Mesendoderm (in vitro differentiated cells): Measurements from ENCODE around the gene GNG7.
A peak's percentile ranks its signal among the peaks of the same experiment; 100 is the strongest.

Experiments used
- DNase-seq: peaks from one replicate; pipeline ENCODE4 v3.0.0; 2013
- H2AK5ac ChIP-seq: 2 replicates; pipeline ENCODE4 v1.6.1; 2013; ENCODE audit warnings: low read length, inconsistent platforms
- H2BK120ac ChIP-seq: 2 replicates; pipeline ENCODE4 v1.6.1; 2013; ENCODE audit warnings: low read depth, mild to moderate bottlenecking, low read length, moderate library complexity, mixed read lengths
- H2BK15ac ChIP-seq: replicated peaks from 2 replicates; pipeline ENCODE4 v1.6.1; 2013; ENCODE audit warnings: low read depth, mild to moderate bottlenecking, moderate library complexity
- H2BK5ac ChIP-seq: 2 replicates; pipeline ENCODE4 v1.6.1; 2013; ENCODE audit warnings: low read length, inconsistent platforms
- H3K18ac ChIP-seq: 2 replicates; pipeline ENCODE4 v1.6.1; 2013; ENCODE audit warnings: mild to moderate bottlenecking, low read length, mixed read lengths
- H3K23ac ChIP-seq: one replicate; pipeline ENCODE4 v1.6.1; 2013; ENCODE audit warnings: low read length
- H3K27ac ChIP-seq: 2 replicates; pipeline ENCODE4 v1.5.1; 2013; ENCODE audit warnings: low read depth, mild to moderate bottlenecking, inconsistent platforms, low read length, moderate library complexity
- H3K27me3 ChIP-seq: 2 replicates; pipeline ENCODE4 v1.6.1; 2013; ENCODE audit warnings: low read length, control low read depth, mild to moderate bottlenecking, inconsistent platforms; ENCODE audit not compliant: insufficient read depth, poor library complexity
- H3K36me3 ChIP-seq: 2 replicates; pipeline ENCODE4 v1.6.1; 2013; ENCODE audit warnings: low read length, inconsistent platforms; ENCODE audit not compliant: control insufficient read depth, insufficient read depth
- H3K4ac ChIP-seq: one replicate; pipeline ENCODE4 v1.6.1; 2013; ENCODE audit warnings: low read depth, mild to moderate bottlenecking, low read length, moderate library complexity
- H3K4me1 ChIP-seq: 2 replicates; pipeline ENCODE4 v1.6.1; 2013; ENCODE audit warnings: low read depth, low read length, inconsistent platforms; ENCODE audit not compliant: control insufficient read depth
- H3K4me2 ChIP-seq: 2 replicates; pipeline ENCODE4 v1.6.1; 2013; ENCODE audit warnings: low read length
- H3K4me3 ChIP-seq: 2 replicates; pipeline ENCODE4 v1.5.1; 2013; ENCODE audit warnings: mild to moderate bottlenecking, low read length
- H3K56ac ChIP-seq: one replicate; pipeline ENCODE4 v1.6.1; 2013; ENCODE audit warnings: low read length
- H3K79me1 ChIP-seq: 2 replicates; pipeline ENCODE4 v1.6.1; 2013; ENCODE audit warnings: low read length, inconsistent platforms
- H3K79me2 ChIP-seq: 2 replicates; pipeline ENCODE4 v1.6.1; 2013; ENCODE audit warnings: mild to moderate bottlenecking, low read length; ENCODE audit not compliant: control insufficient read depth, insufficient read depth
- H3K9ac ChIP-seq: 2 replicates; pipeline ENCODE4 v1.6.1; 2013; ENCODE audit warnings: low read length, inconsistent platforms
- H4K5ac ChIP-seq: one replicate; pipeline ENCODE4 v1.6.1; 2013; ENCODE audit warnings: low read length
- H4K8ac ChIP-seq: one replicate; pipeline ENCODE4 v1.6.1; 2013; ENCODE audit warnings: low read depth, mild to moderate bottlenecking, control low read depth, low read length, moderate library complexity
- WGBS: extraction: QIAGEN DNeasy Blood & Tissue Kit; methylation state at CpG from one replicate; pipeline ENCODE4 v1.1.7; 2013; ENCODE audit warnings: low lambda C conversion rate, missing lambda C conversion rate; ENCODE audit not compliant: insufficient coverage; ENCODE audit errors: extremely low coverage; 5-methylcytosine and 5-hydroxymethylcytosine counted together

Gene GNG7

GRCh38 chr19:2701361-2702169 is 929 bp downstream of the GNG7 start:
- Histone ChIP-seq H3K9ac (peak overlapping the region; percentile 71), H3K18ac (no peak overlapping the region), H3K27me3 (peaks cover 16% of the 10 kb centered on the region), H2AK5ac (no peak overlapping the region), H3K79me1 (no peaks in the 10 kb centered on the region), H3K23ac (no peak overlapping the region), H2BK120ac (no peak overlapping the region), H3K27ac (no peak overlapping the region), H3K79me2 (no peaks in the 10 kb centered on the region), H3K4me1 (no peaks in the 10 kb centered on the region), H3K4ac (no peak overlapping the region), H2BK15ac (no peak overlapping the region), H3K4me3 (peak overlapping the region; percentile 62), H3K4me2 (peak overlapping the region; percentile 77), H3K36me3 (no peaks in the 10 kb centered on the region), H4K5ac (no peak overlapping the region), H4K8ac (no peak overlapping the region), H3K56ac (peak overlapping the region; percentile 87), H2BK5ac (no peak overlapping the region)
- no CpG with 5 or more reads among the region's 9 CpGs for WGBS
- DNase-seq, result no peak

GRCh38 chr19:2700660-2701360 is 1.7 kb downstream of the GNG7 start:
- H3K23ac ChIP-seq, result no peak overlapping the region
- H3K4ac ChIP-seq, result no peak overlapping the region
- H4K8ac ChIP-seq, result no peak overlapping the region
- H2BK15ac ChIP-seq, result no peak overlapping the region
- no CpG with 5 or more reads among the region's 26 CpGs for WGBS
- no peak for DNase-seq
- H3K9ac ChIP-seq, result no peak overlapping the region
- no peak overlapping the region for H3K4me3 ChIP-seq
- no peak overlapping the region for H3K4me2 ChIP-seq
- H3K79me1 ChIP-seq, result no peaks in the 10 kb centered on the region
- H3K27ac ChIP-seq, result no peak overlapping the region
- H2BK5ac ChIP-seq, result no peak overlapping the region
- no peaks in the 10 kb centered on the region for H3K36me3 ChIP-seq
- H3K4me1 ChIP-seq, result no peaks in the 10 kb centered on the region
- H3K18ac ChIP-seq, result no peak overlapping the region
- H3K79me2 ChIP-seq, result no peaks in the 10 kb centered on the region
- no peak overlapping the region for H4K5ac ChIP-seq
- no peak overlapping the region for H2AK5ac ChIP-seq
- no peak overlapping the region for H3K56ac ChIP-seq
- H2BK120ac ChIP-seq, result no peak overlapping the region
- H3K27me3 ChIP-seq, result peaks cover 16% of the 10 kb centered on the region

GRCh38 chr19:2699413-2700140 is 2.9 kb downstream of the GNG7 start:
- H3K27ac ChIP-seq, result no peak overlapping the region
- H4K5ac ChIP-seq, result no peak overlapping the region
- no peak overlapping the region for H3K23ac ChIP-seq
- H2BK5ac ChIP-seq, result no peak overlapping the region
- no peak overlapping the region for H3K4ac ChIP-seq
- H3K79me1 ChIP-seq, result no peaks in the 10 kb centered on the region
- H3K27me3 ChIP-seq, result peaks cover 16% of the 10 kb centered on the region
- WGBS, result no CpG with 5 or more reads among the region's 15 CpGs
- H2BK120ac ChIP-seq, result no peak overlapping the region
- no peak overlapping the region for H4K8ac ChIP-seq
- H2AK5ac ChIP-seq, result no peak overlapping the region
- no peak for DNase-seq
- H3K4me1 ChIP-seq, result no peaks in the 10 kb centered on the region
- H3K4me3 ChIP-seq, result no peak overlapping the region
- no peaks in the 10 kb centered on the region for H3K36me3 ChIP-seq
- no peaks in the 10 kb centered on the region for H3K79me2 ChIP-seq
- no peak overlapping the region for H3K4me2 ChIP-seq
- no peak overlapping the region for H3K18ac ChIP-seq
- no peak overlapping the region for H2BK15ac ChIP-seq
- no peak overlapping the region for H3K9ac ChIP-seq
- no peak overlapping the region for H3K56ac ChIP-seq

GRCh38 chr19:2694196-2694595 is 8.3 kb downstream of the GNG7 start:
- H3K27me3 ChIP-seq, result no peaks in the 10 kb centered on the region
- H3K56ac ChIP-seq, result no peak overlapping the region
- H3K27ac ChIP-seq, result no peak overlapping the region
- no peak for DNase-seq
- H3K4me2 ChIP-seq, result no peak overlapping the region
- H3K79me2 ChIP-seq, result no peaks in the 10 kb centered on the region
- no peaks in the 10 kb centered on the region for H3K79me1 ChIP-seq
- no peak overlapping the region for H3K23ac ChIP-seq
- H4K5ac ChIP-seq, result no peak overlapping the region
- H2BK15ac ChIP-seq, result no peak overlapping the region
- no peak overlapping the region for H2BK120ac ChIP-seq
- no peaks in the 10 kb centered on the region for H3K36me3 ChIP-seq
- no peak overlapping the region for H3K9ac ChIP-seq
- no peak overlapping the region for H2AK5ac ChIP-seq
- H3K18ac ChIP-seq, result no peak overlapping the region
- H2BK5ac ChIP-seq, result no peak overlapping the region
- no peak overlapping the region for H3K4me3 ChIP-seq
- no CpG with 5 or more reads among the region's 5 CpGs for WGBS
- no peak overlapping the region for H4K8ac ChIP-seq
- no peak overlapping the region for H3K4ac ChIP-seq
- no peaks in the 10 kb centered on the region for H3K4me1 ChIP-seq

DNA sequence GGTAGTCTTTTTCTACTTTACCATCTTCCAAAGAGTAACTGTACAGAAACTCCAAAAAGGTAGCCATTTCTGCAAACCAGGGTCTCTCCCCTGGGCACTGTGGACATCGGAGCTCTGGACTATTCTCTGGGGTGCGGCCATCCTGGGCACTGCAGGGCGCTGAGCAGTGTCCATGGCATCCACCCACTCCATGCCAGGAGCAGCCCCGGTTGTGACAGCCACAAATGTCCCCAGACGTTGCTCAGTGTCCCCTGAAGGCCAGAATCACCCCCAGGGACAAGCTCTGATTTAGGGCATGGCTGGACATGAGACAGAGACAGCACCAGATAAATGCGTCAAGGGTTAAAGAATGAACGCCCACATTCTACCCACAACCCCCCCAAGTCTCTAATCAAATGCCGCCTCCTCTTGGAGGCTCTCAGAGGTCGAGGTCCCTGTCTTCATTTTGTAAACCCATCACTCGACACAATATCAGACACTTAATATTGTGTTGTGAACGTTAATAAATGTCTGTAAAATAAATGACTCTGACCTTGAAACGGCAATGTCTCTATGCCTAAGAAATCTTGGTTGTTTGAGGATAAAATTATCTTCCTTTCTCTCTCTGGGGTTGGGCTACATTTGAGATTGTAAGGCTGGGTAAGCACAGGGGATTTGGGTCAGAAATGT is 8.9 kb downstream of the GNG7 start:
- Histone ChIP-seq H2BK15ac (no peak overlapping the region), H3K27me3 (no peaks in the 10 kb centered on the region), H3K9ac (no peak overlapping the region), H4K8ac (peak overlapping the region; percentile 39), H3K4ac (no peak overlapping the region), H3K4me1 (no peaks in the 10 kb centered on the region), H3K18ac (no peak overlapping the region), H3K36me3 (no peaks in the 10 kb centered on the region), H3K56ac (no peak overlapping the region), H3K4me2 (no peak overlapping the region), H2BK120ac (no peak overlapping the region), H3K27ac (no peak overlapping the region), H3K79me1 (no peaks in the 10 kb centered on the region), H2AK5ac (no peak overlapping the region), H3K4me3 (no peak overlapping the region), H2BK5ac (no peak overlapping the region), H4K5ac (no peak overlapping the region), H3K79me2 (no peaks in the 10 kb centered on the region), H3K23ac (no peak overlapping the region)
- DNase-seq, result no peak
- WGBS, result no CpG with 5 or more reads among the region's 12 CpGs
